Suppressor macrophage (primary cell): ENCODE data around the gene GSTM2.
"Not testable (repeated sequence)": the region's sequence is repeated elsewhere in the genome, so short reads cannot be mapped to it uniquely, and the experiment has no call there.

ENCODE experiments used
- DNase-seq, 4 experiments: peaks; one replicate each; pipeline ENCODE4 v3.0.0-alpha.2; 2020 to 2022

The GSTM2 gene

DNA sequence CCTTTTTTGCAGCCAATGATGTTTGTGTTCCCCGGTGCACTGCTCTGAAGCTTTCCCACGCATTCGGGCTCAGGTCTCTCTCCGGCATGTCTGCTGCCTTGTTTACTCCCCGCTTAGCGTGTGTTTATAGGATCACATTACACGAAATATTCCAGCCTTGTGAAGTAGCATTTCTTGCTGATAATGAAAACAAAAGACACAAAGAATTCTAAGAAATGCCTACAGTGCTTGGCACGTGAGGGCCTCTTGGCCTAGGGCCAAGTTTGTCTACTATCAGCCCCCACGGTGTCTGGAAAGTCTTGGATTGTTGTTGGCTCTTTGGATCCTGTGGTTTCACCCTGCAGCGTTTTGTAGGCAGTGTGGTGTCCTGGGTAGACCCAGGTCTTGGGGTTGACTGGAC, 23.2 kb upstream of the GSTM2 start:
- DNase-seq = no peak

DNA sequence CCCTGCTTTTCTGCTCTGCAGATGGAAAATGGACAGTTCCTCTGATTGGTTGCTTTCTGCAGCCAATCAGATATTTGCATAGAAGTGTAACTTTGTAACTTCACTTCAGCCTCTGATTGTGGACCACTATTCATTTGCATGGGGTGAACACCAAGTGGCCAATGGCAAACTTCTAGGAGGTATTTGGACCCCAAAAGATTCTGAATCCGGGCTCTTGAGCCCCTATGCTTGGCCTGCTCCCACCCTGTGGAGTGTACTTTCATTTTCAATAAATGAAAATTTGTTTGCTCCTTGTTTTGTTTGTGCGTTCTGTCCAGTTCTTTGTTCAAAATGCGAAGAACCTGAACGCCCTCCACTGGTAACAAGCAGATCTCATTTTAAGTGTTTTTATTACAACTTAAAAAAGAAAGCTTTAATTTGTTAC, 18.4 kb upstream of the GSTM2 start:
- DNase-seq = peak in 2 of 4 experiments; percentile 44 to 58

DNA sequence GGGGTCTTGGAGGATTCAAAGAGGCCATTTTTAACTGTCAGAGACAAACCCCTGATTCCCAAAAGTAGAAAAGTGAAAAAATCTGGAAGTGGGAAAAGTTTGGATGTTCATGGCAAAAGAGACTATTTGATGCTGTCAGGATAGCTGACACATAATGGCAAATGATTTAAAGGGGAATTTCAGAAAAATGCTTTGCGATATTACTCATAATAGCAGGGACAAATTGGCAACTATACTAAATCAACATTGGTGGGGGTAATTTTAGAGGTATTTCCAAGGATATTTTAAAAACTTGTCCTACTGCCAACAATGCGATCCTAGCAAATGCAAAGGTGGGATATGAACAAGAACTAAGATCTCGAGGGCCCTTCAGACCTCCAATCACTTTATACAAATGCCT, 17.2 kb upstream of the GSTM2 start:
- no peak for DNase-seq

DNA sequence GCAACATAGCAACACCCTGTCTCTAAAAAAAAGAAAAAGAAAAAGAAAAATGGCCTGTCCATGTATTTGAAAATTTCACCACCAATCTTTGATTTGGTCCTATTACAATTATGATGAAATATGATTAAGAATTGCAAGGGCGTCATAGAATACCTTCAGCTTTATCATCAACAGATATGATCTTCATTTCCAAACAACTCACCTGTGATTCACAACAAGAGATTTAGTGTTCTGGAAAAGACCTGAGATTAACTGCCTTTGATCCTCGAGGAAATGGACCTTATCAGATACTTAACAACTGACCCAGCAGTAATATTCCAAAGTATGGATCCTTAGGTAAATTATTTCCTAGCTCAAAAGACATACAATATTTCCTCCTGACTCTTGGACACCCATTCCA, 15.5 kb upstream of the GSTM2 start:
- DNase-seq = no peak

DNA sequence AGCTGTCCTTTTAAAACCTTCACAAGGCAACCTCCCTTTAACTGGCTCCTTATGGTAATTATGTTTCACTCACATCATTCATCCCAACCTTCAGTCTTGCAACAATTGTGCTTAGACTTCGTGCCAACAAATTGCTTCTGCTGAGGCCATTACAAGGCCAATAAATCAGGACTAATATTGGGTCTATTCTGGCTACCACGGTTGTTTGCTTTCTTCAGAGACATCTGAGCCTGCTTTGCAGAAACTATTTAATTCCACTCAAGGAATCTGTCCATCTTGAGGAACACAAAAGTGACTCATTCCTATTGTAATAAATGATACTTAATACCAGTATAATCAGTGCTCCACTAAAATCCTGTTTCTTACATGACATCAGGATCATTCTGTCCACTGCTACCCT, 14.6 kb upstream of the GSTM2 start:
- no peak for DNase-seq

DNA sequence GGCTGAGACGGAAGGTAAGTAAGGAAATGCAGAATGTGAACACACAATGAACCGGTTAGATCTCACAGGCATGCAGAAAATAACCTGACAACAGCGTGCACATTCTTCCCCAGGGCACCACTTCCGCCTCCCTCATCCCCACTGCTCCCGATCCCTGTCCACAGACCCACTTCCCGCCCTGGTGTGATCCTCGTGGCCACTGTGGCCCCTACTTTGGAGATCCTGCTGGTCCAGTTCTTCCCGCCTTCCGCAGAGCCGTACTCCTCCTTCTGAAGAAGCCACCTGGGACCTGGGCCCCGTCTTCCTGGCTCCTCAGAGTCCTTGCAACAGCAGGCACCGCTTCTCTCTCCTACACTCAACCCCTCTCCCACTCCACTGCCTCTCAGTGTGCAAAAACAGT, 13.3 kb upstream of the GSTM2 start:
- no peak for DNase-seq

DNA sequence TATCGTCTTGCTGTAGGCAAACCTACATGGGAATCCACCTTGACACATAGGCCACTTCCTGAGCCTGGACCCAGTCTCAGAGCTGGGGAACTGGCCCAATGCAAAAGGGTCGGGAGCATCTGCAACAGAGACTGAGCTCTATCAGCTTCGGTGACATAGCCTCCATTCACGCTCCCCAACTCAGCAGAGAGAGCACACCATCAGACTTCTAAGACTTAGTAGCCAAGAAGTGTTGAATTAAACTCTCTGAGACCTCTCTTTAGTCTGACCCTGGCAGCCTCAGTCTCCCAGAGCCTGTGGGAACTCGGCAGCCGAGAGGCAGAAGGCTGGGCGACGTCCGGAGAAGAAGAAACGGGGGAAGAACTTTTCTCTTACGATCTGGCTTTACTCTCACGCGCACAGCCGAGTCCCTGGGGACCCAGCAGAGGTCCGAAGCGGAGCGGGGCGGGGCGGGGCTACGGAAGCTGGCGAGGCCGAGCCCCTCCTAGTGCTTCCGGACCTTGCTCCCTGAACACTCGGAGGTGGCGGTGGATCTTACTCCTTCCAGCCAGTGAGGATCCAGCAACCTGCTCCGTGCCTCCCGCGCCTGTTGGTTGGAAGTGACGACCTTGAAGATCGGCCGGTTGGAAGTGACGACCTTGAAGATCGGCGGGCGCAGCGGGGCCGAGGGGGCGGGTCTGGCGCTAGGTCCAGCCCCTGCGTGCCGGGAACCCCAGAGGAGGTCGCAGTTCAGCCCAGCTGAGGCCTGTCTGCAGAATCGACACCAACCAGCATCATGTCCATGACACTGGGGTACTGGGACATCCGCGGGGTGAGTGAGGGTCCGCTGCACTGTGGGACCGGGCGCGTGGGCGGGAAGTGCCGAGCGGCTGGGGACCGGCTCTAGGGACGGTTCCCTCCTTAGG, 12.0 kb upstream of the GSTM2 start, which contains the start of gene GSTM4:
Gene GSTM4, plus strand, starts transcription at position 485 of the 905 bp plus-strand sequence. Its CDS starts 291 bp downstream, at position 776.
- DNase-seq = peak; percentile 76 to 93 (median 84)

DNA sequence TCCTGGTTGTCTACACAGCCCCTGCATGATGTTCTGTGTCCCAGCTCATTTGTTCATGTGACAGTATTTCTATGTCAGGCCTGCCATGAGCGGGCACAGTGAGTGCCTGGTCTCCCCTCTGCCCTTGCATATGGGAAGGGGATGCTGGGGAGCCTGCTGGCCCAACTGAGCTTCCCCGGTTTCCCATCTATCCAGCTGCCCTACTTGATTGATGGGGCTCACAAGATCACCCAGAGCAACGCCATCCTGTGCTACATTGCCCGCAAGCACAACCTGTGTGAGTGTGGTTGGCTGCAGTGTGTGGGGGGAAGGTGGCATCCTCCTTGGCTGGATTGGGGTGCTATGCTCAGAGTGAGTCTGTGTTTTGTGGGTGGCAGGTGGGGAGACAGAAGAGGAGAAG, 10.5 kb upstream of the GSTM2 start:
- DNase-seq = no peak

DNA sequence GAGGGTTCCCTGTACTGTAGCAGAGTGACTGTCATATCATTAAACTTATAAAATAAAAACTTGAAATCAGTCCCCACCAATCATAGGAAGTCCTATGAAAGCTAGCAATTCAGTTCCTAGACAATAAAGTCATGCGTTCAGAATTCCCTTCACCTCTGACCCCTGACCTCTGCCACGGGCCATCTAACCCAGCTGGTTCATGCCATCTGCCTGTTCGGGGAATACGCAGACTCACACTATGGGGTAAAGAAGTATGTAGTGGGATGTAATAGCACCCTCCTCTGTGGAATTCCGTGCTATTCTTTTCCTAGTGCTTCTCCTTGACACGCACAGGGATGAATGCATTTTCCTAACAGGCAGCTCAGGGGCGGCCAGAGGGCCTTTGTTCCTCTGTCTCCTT, 9.9 kb upstream of the GSTM2 start:
- DNase-seq = no peak

DNA sequence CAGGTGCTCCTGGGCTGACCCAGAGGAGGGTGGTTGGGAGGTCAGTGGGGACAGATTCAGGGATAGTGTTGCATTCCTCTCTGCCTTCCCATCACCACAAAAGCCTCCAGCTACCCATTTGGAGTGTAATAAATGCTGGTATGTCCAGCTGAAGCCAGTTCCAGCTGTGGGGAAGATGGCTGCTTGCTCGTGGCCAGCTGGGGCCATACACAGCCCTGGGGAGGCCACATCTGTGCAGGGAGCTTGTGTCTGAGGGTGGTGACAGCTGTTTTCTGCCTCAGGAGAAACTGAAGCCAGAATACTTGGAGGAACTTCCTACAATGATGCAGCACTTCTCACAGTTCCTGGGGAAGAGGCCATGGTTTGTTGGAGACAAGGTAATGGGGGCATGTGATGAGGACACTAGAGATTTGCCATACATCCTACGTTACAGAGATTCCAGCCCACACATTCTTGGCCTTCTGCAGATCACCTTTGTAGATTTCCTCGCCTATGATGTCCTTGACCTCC, 9.3 kb upstream of the GSTM2 start:
- peak in 3 of 4 experiments; percentile 32 to 42 (median 33) for DNase-seq

DNA sequence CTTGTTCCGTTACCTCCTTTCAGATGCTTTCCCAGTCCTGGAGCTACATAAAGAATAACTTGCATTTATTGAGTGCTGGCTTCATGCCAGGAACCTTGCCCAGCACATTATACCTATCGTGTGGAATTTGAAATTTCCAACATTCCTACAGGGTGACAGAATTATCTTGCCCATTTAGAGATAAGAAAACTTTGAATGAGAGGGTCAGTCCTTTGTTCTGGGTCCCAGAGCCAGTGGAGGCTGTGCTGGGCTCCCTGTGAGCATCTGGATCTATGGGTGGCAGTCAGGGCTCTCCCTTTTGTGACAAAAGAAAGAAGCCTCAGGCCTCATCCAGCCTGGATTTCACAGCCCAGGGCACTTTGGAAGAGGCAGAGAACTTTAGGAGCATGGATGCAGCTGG, 8.7 kb upstream of the GSTM2 start:
- no peak for DNase-seq

DNA sequence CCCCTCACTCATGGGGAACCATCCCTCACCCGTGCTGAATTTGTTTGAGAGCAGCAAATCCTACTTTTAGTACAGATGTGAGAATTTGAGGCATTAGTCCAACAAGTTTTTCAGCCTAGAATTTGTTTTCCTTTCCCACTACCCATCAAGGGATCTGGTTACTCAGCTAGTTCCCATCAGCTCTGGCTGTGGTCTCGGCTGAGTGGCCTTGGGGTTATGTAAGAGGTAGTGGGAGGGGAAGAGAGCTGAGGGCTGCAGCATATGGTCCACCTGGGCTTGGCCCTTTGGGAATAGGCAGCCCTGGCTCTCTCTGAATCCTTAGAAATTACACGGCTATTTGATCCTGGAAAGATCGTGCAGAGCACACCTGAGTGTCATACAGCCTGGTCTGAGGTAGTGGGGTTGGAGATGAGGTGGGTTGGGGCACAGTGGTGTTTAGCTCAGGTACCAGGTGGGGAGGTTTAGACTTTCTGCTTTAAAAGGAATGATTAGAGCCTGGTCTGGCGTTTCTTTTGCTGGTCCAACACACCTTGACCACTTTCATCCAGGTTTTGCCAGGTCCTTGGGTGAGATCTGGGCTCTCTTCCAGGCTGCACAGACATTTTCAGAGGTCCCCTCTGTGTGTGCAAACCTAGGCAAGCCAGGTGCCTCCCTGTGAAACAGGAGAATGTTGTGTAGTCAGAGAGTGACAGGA, 7.7 kb upstream of the GSTM2 start:
- peak; percentile 35 to 61 (median 58) for DNase-seq

DNA sequence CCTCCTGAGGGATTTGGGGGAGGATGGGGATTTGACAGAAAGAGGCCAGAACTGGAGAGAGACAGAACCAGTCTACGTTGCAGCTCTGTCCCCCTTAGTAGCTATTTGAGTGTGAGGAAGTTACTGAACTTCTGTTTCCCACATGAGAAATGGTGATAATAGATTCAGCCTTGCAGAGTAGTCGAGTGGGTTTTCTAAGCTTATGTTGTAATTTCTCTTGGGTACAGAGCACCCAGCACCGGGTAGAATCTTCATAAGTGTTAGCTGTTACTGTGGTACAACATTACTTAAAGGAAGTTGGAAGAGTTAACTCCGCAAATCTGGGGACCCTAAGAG, 7.2 kb upstream of the GSTM2 start:
- DNase-seq = peak in 2 of 4 experiments; percentile 33 to 54

DNA sequence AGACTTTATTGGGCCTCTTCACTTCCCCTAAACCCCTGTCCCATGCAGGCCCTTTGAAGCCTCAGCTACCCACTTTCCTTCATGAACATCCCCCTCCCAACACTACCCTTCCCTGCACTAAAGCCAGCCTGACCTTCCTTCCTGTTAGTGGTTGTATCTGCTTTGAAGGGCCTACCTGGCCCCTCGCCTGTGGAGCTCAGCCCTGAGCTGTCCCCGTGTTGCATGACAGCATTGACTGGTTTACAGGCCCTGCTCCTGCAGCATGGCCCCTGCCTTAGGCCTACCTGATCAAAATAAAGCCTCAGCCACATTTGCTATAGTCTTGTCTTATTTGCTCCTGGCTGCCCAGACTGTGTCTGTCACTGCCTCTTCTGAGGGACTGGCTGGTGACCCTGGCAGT, 6.5 kb upstream of the GSTM2 start:
- no peak for DNase-seq

DNA sequence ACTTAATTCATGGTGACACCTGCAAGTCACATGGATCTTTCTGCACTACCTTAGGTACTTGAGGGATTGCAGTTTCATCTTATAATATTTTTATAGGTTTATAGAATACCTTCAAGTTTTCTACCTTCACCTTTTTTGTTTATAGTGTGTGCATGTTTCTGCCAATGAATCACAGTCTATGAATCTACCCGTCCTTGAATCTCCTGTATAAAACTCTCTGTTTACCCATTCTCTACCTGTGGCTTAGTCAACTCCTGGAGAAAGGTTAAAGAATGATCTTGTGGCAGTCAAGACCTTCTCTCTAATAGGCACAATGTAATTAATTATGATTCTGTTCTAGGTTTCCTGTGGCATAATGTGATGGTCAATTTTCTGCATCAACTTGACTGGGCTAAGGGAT, 3.2 kb upstream of the GSTM2 start:
- no peak for DNase-seq

DNA sequence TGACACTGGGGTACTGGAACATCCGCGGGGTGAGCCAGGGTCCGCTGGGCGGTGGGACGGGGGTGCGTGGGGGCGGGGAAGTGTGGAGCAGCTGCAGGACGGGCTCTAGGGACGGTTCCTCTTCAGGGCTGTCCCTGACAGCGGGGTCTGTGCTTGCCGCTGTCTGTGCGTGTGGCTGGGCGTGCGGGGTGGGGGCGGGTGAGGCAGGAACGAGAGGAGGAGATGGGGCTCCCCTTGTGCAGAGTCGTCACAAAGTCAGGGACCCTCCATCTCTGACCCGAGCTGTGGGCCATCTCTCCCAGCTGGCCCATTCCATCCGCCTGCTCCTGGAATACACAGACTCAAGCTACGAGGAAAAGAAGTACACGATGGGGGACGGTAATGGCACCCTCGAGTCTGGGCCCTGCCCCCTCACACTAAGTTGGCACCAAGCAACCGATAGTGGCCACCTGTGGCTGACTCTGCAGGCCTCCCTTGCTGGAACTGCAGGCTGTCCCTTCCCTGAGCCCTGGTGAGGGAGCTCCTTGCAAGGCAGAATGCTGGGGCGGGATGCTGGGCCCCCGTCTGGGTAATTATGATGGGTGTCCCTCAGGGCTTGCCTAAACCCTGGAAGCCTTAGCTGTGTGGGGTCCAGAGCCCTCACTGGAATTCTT, 392 bp downstream of the GSTM2 start:
- DNase-seq = no peak

DNA sequence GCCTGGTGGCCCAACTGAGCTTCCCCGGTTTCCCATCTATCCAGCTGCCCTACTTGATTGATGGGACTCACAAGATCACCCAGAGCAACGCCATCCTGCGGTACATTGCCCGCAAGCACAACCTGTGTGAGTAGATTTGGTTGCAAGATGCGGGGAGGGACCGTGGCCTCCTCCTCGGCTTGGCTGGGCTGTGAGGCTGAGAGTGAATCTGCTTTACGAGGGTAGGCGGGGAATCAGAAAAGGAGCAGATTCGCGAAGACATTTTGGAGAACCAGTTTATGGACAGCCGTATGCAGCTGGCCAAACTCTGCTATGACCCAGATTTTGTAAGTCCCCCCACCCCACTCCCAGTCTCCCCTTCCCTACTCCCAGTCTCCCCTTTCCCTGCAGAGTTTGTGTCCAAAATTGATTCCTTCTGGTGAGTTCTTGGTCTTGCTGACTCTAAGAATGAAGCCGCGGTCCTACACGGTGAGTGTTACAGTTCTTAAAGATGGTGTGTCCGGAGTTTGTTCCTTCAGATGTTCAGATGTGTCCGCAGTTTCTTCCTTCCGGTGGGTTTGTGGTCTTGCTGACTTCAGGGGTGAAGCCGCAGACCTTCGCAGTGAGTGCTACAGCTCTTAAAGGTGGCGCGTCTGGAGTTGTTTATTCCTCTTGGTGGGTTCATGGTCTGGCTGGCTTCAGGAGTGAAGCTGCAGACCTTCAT, 1.5 kb downstream of the GSTM2 start:
- no peak for DNase-seq

DNA sequence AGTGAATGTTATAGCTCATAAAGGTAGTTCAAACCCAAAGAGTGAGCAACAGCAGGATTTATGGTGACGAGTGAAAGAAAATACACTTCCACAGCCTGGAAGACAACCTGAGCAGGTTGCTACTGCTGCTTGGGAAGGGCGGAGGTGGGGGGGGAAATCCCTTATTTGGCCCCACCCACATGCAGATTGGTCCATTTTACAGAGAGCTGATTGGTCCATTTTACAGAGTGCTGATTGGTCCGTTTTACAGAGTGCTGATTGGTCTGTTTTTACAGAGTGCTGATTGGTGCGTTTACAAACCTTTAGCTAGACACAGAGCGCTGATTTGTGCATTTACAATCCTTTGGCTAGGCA, 2.1 kb downstream of the GSTM2 start:
- DNase-seq = not testable (repeated sequence)

DNA sequence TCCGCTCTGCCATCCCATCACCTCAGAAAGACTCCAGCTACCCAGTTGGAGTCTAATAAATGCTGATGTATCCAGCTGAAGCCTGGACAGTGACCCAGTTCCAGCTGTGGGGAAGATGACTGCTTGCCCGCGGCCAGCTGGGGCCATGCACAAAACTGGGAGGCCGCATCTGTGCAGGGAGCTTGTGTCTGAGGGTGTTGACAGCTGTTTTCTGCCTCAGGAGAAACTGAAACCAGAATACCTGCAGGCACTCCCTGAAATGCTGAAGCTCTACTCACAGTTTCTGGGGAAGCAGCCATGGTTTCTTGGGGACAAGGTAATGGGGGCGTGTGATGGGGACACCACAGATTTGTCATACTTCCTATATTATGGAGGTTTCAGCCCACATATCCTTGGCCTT, 3.2 kb downstream of the GSTM2 start:
- DNase-seq = no peak

DNA sequence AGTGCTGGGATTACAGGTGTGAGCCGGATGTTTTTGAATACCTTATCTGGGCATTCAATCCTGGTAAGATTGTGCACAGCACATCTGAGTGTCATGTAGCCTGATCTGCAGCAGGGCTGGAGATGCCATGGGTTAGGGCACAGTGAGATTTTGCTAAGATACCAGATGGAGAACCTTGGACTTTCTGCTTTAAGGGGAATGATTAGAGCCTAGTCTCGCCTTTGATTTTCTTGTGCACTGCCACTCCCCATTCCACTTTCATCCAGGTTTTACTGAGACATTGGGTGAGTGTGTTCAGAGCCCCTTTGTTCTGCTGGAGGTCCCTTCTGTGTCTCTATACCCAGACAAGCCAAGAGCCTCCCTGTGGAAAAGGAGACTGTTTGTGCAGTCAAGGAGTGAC, 6.0 kb downstream of the GSTM2 start:
- DNase-seq = not testable (repeated sequence)

DNA sequence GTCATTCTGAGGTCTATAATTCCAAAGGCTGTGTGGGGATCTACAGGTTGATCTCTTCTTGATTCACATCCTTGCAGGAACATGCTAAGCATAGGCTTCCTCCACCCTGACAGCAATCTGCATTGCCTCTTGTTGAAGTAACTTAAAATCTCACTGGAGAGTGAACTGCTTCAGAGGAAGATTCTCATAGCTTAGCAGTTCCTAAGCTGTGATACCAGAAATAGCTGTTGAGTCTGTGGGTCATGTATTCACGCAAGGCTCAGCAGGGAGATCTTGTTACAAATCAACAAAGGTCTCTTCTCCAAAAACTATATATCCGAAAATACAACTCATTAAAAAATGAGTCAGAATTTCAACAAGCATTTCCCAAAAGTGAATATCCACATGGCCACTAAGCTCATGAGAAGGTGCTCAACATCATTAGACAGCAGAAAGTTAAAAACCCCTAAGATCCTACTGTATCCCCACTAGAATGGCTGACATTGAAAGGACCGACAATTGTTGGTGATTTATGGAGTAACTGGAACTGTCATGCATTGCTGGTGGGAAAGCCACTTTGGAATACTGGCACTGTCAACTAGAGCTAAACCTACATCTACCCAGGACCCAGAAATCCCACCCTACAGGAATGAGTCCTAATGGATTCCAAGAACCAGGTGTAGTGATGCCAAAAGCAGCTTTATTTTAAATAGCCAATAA, 9.0 kb downstream of the GSTM2 start:
- not testable (repeated sequence) for DNase-seq

DNA sequence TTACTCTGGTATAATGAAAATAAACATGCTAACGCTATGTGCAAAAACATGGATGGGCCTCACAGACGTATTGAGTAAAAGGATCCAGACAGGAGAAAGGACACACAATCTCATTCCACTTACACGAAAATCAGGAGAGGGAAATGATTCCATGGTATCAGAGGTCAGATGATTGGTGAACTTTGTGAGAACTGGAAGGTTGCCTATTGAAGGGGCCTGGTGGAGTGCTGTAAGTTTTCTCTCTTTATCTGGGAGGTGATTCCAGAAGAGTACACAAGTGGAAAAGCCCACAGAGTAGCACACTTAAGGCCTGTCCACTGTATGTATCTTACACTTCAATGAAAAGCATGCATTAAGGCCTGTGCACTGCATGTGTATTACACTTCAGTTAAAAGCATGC, 9.6 kb downstream of the GSTM2 start:
- no peak for DNase-seq
